ENCODE data around the gene RSAD2. TPM values are rescaled to one million over a fixed set of nuclear protein-coding genes. Genes with fewer than 3 reads are reported as not detected.
"Not testable (repeated sequence)": the region's sequence is repeated elsewhere in the genome, so short reads cannot be mapped to it uniquely, and the experiment has no call there.

RSAD2 gene
- total RNA-seq, 1 experiment from 2014 or later: 37.2 TPM

DNA sequence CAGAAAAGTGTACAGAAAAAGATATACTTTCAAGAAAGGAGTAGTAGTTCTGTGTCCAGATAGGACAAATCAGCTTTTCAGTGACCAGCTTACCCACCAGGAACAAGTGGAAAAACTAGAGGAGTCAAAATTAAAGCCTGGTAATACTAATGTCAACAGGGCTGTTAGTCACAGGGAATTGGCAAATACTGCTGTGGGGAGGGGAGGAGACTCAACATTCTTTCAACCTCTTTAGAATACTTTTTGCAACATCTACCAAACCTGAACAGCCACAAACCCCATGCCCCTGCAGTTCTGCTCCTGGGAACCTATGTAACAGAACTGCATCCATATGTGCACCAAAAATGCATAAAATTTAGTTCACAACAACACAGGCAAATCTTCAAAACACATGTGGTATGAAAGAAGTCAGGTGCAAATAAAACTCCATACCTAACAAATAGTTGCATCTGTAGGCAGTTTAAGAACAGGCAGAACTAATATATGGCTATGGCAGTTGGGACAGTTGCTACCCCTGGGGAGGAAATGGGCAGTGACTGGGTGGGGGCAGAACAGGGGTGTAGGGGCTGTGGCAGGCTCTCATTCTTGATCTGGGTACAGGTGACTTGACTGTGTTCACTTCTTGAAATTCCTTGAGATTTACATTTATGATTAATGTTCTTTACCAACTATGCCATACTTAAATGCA, 21.6 kb upstream of the RSAD2 start:
- DNase-seq: peak; percentile 33
- TF ChIP-seq, protein P1, sequence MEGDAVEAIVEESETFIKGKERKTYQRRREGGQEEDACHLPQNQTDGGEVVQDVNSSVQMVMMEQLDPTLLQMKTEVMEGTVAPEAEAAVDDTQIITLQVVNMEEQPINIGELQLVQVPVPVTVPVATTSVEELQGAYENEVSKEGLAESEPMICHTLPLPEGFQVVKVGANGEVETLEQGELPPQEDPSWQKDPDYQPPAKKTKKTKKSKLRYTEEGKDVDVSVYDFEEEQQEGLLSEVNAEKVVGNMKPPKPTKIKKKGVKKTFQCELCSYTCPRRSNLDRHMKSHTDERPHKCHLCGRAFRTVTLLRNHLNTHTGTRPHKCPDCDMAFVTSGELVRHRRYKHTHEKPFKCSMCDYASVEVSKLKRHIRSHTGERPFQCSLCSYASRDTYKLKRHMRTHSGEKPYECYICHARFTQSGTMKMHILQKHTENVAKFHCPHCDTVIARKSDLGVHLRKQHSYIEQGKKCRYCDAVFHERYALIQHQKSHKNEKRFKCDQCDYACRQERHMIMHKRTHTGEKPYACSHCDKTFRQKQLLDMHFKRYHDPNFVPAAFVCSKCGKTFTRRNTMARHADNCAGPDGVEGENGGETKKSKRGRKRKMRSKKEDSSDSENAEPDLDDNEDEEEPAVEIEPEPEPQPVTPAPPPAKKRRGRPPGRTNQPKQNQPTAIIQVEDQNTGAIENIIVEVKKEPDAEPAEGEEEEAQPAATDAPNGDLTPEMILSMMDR (IDR thresholded peaks at IDR 0.05; ENCODE audit: unreplicated experiment): no peak
- Mint-ChIP-seq H3K9me3 (ENCODE audit: low read depth, unreplicated experiment) (peaks cover 14% of the 10 kb centered on the region), H3K4me1 (ENCODE audit: low read depth, unreplicated experiment) (peaks cover 11% of the 10 kb centered on the region), H3K36me3 (ENCODE audit: insufficient read depth, unreplicated experiment) (no peaks in the 10 kb centered on the region), H3K27ac (ENCODE audit: unreplicated experiment) (no peak overlapping the region), H3K27me3 (ENCODE audit: unreplicated experiment) (no peaks in the 10 kb centered on the region), H3K4me3 (ENCODE audit: low read depth, unreplicated experiment) (no peak overlapping the region)
- intact Hi-C loops (cut with micrococcal nuclease; ENCODE audit: unreplicated experiment): no loop called here
- BruUV-seq (replicated peaks): no TSS peak
- CTCF ChIA-PET: no interaction called here

DNA sequence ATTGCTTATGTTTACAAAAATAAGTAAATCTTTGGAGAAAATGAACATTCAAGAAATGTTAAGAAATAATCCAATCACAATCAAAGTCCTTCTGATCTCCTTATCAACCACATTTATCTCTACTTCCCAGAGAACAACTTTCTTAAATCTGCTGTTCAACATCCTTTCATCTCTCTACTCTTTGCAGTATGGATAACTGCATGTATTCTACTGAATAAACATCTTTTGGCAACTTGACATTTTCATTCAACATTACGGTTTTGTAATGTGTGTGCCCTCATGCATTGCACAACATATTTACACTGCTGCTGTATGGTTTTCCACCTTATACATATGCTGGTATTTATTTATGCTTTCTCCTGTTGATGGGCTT, 21.0 kb upstream of the RSAD2 start:
- Mint-ChIP-seq H3K36me3 (ENCODE audit: insufficient read depth, unreplicated experiment) (no peaks in the 10 kb centered on the region), H3K27me3 (ENCODE audit: unreplicated experiment) (no peaks in the 10 kb centered on the region), H3K27ac (ENCODE audit: unreplicated experiment) (no peak overlapping the region), H3K4me3 (ENCODE audit: low read depth, unreplicated experiment) (no peak overlapping the region), H3K9me3 (ENCODE audit: low read depth, unreplicated experiment) (peaks cover 14% of the 10 kb centered on the region), H3K4me1 (ENCODE audit: low read depth, unreplicated experiment) (peaks cover 11% of the 10 kb centered on the region)
- intact Hi-C loops (cut with micrococcal nuclease; ENCODE audit: unreplicated experiment): no loop called here
- no TSS peak for BruUV-seq (replicated peaks)
- CTCF ChIA-PET: no interaction called here
- TF ChIP-seq, protein P1 (IDR thresholded peaks at IDR 0.05; ENCODE audit: unreplicated experiment): no peak
- no peak for DNase-seq

- BruUV-seq (replicated peaks); H3K27me3 Mint-ChIP-seq (ENCODE audit: unreplicated experiment); CTCF ChIA-PET; H3K27ac Mint-ChIP-seq (ENCODE audit: unreplicated experiment); DNase-seq; H3K36me3 Mint-ChIP-seq (ENCODE audit: insufficient read depth, unreplicated experiment); H3K4me3 Mint-ChIP-seq (ENCODE audit: low read depth, unreplicated experiment); intact Hi-C loops (cut with micrococcal nuclease; ENCODE audit: unreplicated experiment): not testable (repeated sequence)
- Mint-ChIP-seq H3K9me3 (ENCODE audit: low read depth, unreplicated experiment) (peaks cover 14% of the 10 kb centered on the region), H3K4me1 (ENCODE audit: low read depth, unreplicated experiment) (peaks cover 11% of the 10 kb centered on the region)
Observed at GRCh38 chr2:6858466-6859027, 19.0 kb upstream of the RSAD2 start.

GRCh38 chr2:6860296-6860695, 17.3 kb upstream of the RSAD2 start:
- peaks cover 14% of the 10 kb centered on the region for H3K9me3 Mint-ChIP-seq (ENCODE audit: low read depth, unreplicated experiment)
- H3K4me1 Mint-ChIP-seq (ENCODE audit: low read depth, unreplicated experiment): peaks cover 10% of the 10 kb centered on the region
- no peak overlapping the region for H3K27ac Mint-ChIP-seq (ENCODE audit: unreplicated experiment)
- TF ChIP-seq, protein P1 (IDR thresholded peaks at IDR 0.05; ENCODE audit: unreplicated experiment): no peak
- no peaks in the 10 kb centered on the region for H3K36me3 Mint-ChIP-seq (ENCODE audit: insufficient read depth, unreplicated experiment)
- no TSS peak for BruUV-seq (replicated peaks)
- CTCF ChIA-PET: no interaction called here
- DNase-seq: no peak
- H3K4me3 Mint-ChIP-seq (ENCODE audit: low read depth, unreplicated experiment): no peak overlapping the region
- no peaks in the 10 kb centered on the region for H3K27me3 Mint-ChIP-seq (ENCODE audit: unreplicated experiment)
- intact Hi-C loops (cut with micrococcal nuclease; ENCODE audit: unreplicated experiment): no loop called here

GRCh38 chr2:6863792-6864191, 13.8 kb upstream of the RSAD2 start:
- intact Hi-C loops (cut with micrococcal nuclease; ENCODE audit: unreplicated experiment): no loop called here
- Mint-ChIP-seq H3K4me3 (ENCODE audit: low read depth, unreplicated experiment) (no peak overlapping the region), H3K27me3 (ENCODE audit: unreplicated experiment) (no peaks in the 10 kb centered on the region), H3K4me1 (ENCODE audit: low read depth, unreplicated experiment) (peaks cover 14% of the 10 kb centered on the region), H3K27ac (ENCODE audit: unreplicated experiment) (no peak overlapping the region), H3K9me3 (ENCODE audit: low read depth, unreplicated experiment) (peaks cover 4% of the 10 kb centered on the region), H3K36me3 (ENCODE audit: insufficient read depth, unreplicated experiment) (peaks cover 9% of the 10 kb centered on the region)
- CTCF ChIA-PET: no interaction called here
- TF ChIP-seq, protein P1 (IDR thresholded peaks at IDR 0.05; ENCODE audit: unreplicated experiment): no peak
- BruUV-seq (replicated peaks): no TSS peak
- no peak for DNase-seq
